MM.1S (cell line): ENCODE data around the gene DUSP23.

ENCODE experiments used
- DNase-seq: peaks from one replicate; pipeline ENCODE4 v3.0.0-alpha.2; 2015
- H2AFZ ChIP-seq: fragments of 300-600 bp; sonication (generic); 2 replicates; pipeline ENCODE4 v1.6.0; 2016; ENCODE audit warnings: antibody characterized with exemption, low read length
- H3F3A ChIP-seq: fragments of 300-600 bp; sonication (generic); 2 replicates; pipeline ENCODE4 v1.6.1; 2016; ENCODE audit warnings: mild to moderate bottlenecking, antibody characterized with exemption, low read length, moderate library complexity, mixed read lengths; ENCODE audit not compliant: insufficient read depth
- H3K27ac ChIP-seq: fragments of 300-600 bp; sonication (generic); 2 replicates; pipeline ENCODE4 v1.5.1; 2016; ENCODE audit warnings: mild to moderate bottlenecking, low read length
- H3K27me3 ChIP-seq: fragments of 300-600 bp; sonication (generic); replicated peaks from 2 replicates; pipeline ENCODE4 v1.6.0; 2016; ENCODE audit warnings: low read length; ENCODE audit not compliant: insufficient read depth
- H3K36me3 ChIP-seq: fragments of 300-600 bp; sonication (generic); replicated peaks from 2 replicates; pipeline ENCODE4 v1.6.1; 2016; ENCODE audit warnings: mild to moderate bottlenecking, low read length, mixed read lengths; ENCODE audit not compliant: insufficient read depth
- H3K4me1 ChIP-seq: fragments of 300-600 bp; sonication (generic); 2 replicates; pipeline ENCODE4 v1.6.1; 2016; ENCODE audit warnings: low read length, mixed read lengths
- H3K4me2 ChIP-seq: fragments of 300-600 bp; sonication (generic); 2 replicates; pipeline ENCODE4 v1.6.0; 2016; ENCODE audit warnings: low read depth, low read length
- H3K4me3 ChIP-seq: fragments of 300-600 bp; sonication (generic); 2 replicates; pipeline ENCODE4 v1.5.1; 2016; ENCODE audit warnings: low read length, mixed read lengths
- H3K79me2 ChIP-seq: fragments of 300-600 bp; sonication (generic); 2 replicates; pipeline ENCODE4 v1.6.1; 2016; ENCODE audit warnings: mixed run types, low read length, mixed read lengths
- H3K9ac ChIP-seq: fragments of 300-600 bp; sonication (generic); 2 replicates; pipeline ENCODE4 v1.6.1; 2016; ENCODE audit warnings: low read length, mixed read lengths
- H3K9me2 ChIP-seq: fragments of 300-600 bp; sonication (generic); replicated peaks from 2 replicates; pipeline ENCODE4 v1.6.1; 2016; ENCODE audit warnings: mild to moderate bottlenecking, low read length, mixed read lengths; ENCODE audit not compliant: insufficient read depth
- H3K9me3 ChIP-seq: fragments of 300-600 bp; sonication (generic); replicated peaks from 2 replicates; pipeline ENCODE4 v1.6.1; 2016; ENCODE audit warnings: mild to moderate bottlenecking, low read length, mixed read lengths; ENCODE audit not compliant: insufficient read depth
- H4K20me1 ChIP-seq: fragments of 300-600 bp; sonication (generic); 2 replicates; pipeline ENCODE4 v1.6.1; 2016; ENCODE audit warnings: mild to moderate bottlenecking, low read length, moderate library complexity, mixed read lengths; ENCODE audit not compliant: insufficient read depth
- CTCF ChIP-seq: fragments of 300-600 bp; sonication (generic); IDR thresholded peaks from 2 replicates; pipeline ENCODE4 v1.5.1; 2016; ENCODE audit warnings: antibody characterized with exemption, low read length, mixed read lengths
- EZH2 ChIP-seq: fragments of 300-600 bp; sonication (generic); optimal IDR thresholded peaks from 2 replicates; pipeline ENCODE3; 2017; ENCODE audit warnings: low read depth, mild to moderate bottlenecking, antibody characterized with exemption, low read length, mixed read lengths
- EZH2phosphoT487 ChIP-seq: fragments of 300-600 bp; sonication (generic); IDR thresholded peaks from 2 replicates; pipeline ENCODE4 v1.6.1; 2018; ENCODE audit warnings: antibody characterized with exemption, low read length

Gene DUSP23

GRCh38 chr1:159781992-159782391 is 1.2 kb downstream of the DUSP23 start:
- Histone ChIP-seq H3K4me3 (no peak overlapping the region), H3K4me1 (peaks cover 10% of the 10 kb centered on the region; the same call in 1 of the 2 replicates), H3K9me3 (no peaks in the 10 kb centered on the region), H3K36me3 (no peaks in the 10 kb centered on the region), H3K4me2 (peak overlapping the region; percentile 90), H3F3A (no peaks in the 10 kb centered on the region), H3K27ac (no peak overlapping the region), H3K79me2 (0 out of 2 replicates have a peak, but pooled peaks cover 8% of the 10 kb centered on the region), H3K9ac (no peak overlapping the region), H3K9me2 (no peaks in the 10 kb centered on the region), H4K20me1 (no peaks in the 10 kb centered on the region), H2AFZ (no peak overlapping the region), H3K27me3 (no peaks in the 10 kb centered on the region)
- no peak for DNase-seq
- TF ChIP-seq EZH2, result no peak
- TF ChIP-seq EZH2phosphoT487, result no peak
- TF ChIP-seq CTCF, result no peak

- H3K4me1 ChIP-seq, result peaks cover 10% of the 10 kb centered on the region; the same call in 1 of the 2 replicates
- no peak for TF ChIP-seq EZH2phosphoT487
- TF ChIP-seq EZH2, result no peak
- no peak for TF ChIP-seq CTCF
- no peak overlapping the region for H2AFZ ChIP-seq
- H3K4me3 ChIP-seq, result no peak overlapping the region
- no peak for DNase-seq
- H3K27ac ChIP-seq, result no peak overlapping the region
- H3K27me3 ChIP-seq, result no peaks in the 10 kb centered on the region
- no peak overlapping the region for H3K9ac ChIP-seq
- H3K79me2 ChIP-seq, result 0 out of 2 replicates have a peak, but pooled peaks cover 8% of the 10 kb centered on the region
- no peaks in the 10 kb centered on the region for H3K9me2 ChIP-seq
- H3K9me3 ChIP-seq, result no peaks in the 10 kb centered on the region
- no peak overlapping the region for H3K4me2 ChIP-seq
- H3K36me3 ChIP-seq, result no peaks in the 10 kb centered on the region
- H4K20me1 ChIP-seq, result no peaks in the 10 kb centered on the region
- H3F3A ChIP-seq, result no peaks in the 10 kb centered on the region
Observed at GRCh38 chr1:159783724-159784123, 3.0 kb downstream of the DUSP23 start.

DNA sequence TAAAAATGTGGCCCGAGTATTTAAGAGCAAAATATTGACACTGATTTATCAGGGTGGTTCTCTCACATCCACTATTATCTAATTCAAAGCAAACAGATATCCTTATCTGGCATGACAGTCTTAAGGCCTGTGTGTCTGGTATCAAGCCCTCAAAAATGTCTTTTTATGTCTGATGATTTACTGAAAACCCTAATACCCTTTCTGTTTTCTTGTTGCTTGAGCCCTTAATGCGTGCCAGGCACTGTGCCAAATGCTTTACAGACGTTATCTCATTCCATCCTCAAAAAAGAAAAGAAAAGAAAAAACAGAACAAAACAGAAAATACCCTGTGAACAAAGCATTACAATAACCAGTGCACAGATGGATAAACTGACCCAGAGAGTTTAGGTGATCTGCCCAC is 5.7 kb downstream of the DUSP23 start:
- no peak overlapping the region for H3K4me2 ChIP-seq
- no peak overlapping the region for H3K4me3 ChIP-seq
- H4K20me1 ChIP-seq, result no peaks in the 10 kb centered on the region
- H3K4me1 ChIP-seq, result 0 out of 2 replicates have a peak, but pooled peaks cover 5% of the 10 kb centered on the region
- no peaks in the 10 kb centered on the region for H3K9me2 ChIP-seq
- no peaks in the 10 kb centered on the region for H3K27me3 ChIP-seq
- TF ChIP-seq CTCF (no peak), EZH2 (no peak), EZH2phosphoT487 (no peak)
- H3F3A ChIP-seq, result no peaks in the 10 kb centered on the region
- H3K9ac ChIP-seq, result no peak overlapping the region
- no peaks in the 10 kb centered on the region for H3K9me3 ChIP-seq
- no peak overlapping the region for H3K27ac ChIP-seq
- no peak for DNase-seq
- H2AFZ ChIP-seq, result no peak overlapping the region
- H3K36me3 ChIP-seq, result no peaks in the 10 kb centered on the region
- 0 out of 2 replicates have a peak, but pooled peaks cover 5% of the 10 kb centered on the region for H3K79me2 ChIP-seq
